GM18498 (cell line): ENCODE results near the gene TSSC4.

Experiments
- ATAC-seq: cut with Tn5 transposase; IDR thresholded peaks from one replicate; pipeline ENCODE4 v1.9.1; 2021; ENCODE audit warnings: mild to moderate bottlenecking, moderate library complexity; ENCODE audit not compliant: unreplicated experiment

TSSC4 gene

DNA sequence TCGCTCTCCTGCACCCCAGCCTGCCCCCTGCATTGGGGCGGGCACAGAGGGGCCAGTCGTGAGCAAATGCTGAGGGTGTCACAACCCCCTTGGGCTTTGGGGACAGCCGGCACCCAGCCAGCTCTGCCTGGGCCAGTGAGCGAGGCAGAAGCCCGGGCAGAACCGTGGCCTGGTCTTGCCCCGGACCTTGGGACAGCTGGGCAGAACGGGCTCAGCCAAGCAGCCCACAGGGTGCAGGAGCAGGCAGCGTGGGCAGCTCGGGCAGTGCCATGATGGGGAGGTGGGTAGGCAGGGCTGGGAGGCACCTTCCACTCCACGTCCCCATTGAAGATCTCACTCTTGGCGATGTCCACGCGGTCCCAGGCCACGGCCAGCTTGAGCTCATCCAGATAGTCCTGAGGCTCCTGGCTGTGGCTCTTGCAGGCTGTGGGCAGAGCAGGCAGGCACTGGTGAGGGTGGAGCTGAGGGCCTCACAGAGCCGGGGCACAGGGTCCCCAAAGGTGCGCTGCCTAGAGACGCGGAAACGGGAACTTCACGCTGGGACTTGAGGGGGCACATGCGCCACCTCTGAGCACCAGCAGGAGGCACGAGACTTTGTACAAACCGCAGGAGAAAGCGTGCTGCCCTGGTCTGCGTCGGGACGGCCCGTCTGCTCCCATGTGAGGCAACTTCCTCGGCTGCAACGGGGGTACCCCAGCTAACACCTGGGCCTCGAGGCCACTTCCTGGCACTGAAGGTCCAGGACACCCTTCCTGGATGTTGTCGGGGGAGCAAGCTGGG is 15.2 kb downstream of the TSSC4 start:
- ATAC-seq, result no peak

DNA sequence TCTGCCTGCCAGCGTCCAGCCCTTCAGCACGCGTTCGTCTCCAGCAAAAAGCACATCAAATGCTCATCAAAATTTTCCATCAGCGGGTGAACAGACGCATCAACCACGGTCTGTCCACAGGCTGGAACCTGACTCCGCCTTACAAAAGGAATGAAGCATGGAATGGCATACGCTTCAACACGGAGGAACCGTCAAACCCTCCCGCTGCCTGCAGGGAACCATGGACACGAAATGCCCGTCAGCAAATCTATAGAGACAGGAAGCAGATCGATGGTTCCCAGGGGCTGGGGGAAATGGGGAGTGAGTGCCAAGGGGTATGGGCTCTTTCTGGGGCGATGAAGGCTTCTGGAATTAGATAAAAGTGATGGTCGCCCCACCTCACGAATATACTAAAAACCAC is 16.2 kb downstream of the TSSC4 start:
- ATAC-seq, result no peak

DNA sequence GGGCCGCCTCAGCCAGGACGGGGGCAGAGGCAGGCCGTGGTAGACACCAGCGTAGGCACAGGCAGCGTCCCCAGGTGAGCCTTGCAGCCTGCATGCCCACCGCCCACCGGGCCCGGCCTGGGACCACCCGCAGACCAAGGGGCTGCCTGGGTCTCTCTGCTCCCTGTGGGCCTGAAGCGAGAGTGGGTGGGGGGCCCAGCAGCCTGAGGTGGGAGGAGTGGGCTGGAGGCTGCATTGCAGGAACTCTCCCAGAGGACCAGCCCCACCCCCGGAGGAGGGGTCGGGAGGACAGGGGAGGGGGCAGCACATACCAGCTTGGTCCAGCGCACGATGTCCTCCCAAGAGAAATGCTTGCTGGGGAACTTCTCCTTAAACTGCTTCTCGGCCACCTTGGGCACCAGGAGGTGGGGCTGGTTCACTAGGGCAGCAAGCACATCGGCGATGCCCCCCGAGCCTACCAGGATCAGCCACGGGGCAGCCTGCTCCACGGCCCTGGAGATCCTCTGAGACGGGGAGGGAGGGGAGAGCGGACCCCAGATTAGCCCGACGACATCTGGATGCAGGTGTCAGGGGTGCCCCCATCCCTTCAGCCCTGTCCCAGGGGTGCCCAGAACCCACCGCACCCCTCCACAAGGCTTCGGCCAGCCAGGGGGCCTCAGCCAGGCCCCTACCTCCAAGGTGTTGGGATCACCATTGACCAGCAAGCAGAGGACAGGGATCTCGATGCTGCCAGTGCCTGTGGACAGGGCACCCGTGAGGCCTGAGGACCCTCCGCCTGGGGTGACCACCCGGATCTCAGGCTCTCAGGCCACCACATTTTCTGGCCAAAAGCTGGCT is 17.5 kb downstream of the TSSC4 start:
- ATAC-seq, result no peak

DNA sequence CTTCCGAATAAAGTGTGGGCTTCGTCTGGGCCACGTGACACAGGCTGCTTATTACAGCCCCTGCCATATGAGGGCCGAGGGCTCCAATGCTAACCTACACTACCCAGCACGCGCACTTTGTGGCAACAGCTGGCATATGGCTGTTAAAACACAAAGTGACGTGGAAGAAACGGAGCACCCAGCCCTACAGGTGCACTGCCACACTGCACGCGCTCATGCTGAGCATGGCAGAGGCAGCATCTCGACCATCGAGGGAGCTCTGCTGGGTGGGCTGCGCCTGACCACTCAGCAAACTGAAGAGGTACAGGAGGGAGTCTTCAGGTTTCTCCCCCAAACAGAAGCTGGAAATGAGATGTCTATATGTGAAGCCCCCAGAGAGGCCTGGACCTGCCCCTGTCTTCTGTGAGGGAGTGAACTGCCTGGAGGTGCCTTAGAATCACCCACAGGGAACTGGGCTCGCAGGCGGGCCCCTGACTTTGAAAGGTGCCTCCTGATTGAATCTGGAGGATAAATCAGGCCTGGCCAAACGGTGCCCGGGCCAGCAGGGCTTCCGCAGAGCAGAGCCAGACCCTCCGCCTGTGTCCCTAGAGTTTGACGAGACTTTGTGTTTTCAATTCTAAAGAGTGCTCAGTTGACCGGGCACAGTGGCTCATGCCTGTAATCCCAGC is 18.3 kb downstream of the TSSC4 start:
- no peak for ATAC-seq

DNA sequence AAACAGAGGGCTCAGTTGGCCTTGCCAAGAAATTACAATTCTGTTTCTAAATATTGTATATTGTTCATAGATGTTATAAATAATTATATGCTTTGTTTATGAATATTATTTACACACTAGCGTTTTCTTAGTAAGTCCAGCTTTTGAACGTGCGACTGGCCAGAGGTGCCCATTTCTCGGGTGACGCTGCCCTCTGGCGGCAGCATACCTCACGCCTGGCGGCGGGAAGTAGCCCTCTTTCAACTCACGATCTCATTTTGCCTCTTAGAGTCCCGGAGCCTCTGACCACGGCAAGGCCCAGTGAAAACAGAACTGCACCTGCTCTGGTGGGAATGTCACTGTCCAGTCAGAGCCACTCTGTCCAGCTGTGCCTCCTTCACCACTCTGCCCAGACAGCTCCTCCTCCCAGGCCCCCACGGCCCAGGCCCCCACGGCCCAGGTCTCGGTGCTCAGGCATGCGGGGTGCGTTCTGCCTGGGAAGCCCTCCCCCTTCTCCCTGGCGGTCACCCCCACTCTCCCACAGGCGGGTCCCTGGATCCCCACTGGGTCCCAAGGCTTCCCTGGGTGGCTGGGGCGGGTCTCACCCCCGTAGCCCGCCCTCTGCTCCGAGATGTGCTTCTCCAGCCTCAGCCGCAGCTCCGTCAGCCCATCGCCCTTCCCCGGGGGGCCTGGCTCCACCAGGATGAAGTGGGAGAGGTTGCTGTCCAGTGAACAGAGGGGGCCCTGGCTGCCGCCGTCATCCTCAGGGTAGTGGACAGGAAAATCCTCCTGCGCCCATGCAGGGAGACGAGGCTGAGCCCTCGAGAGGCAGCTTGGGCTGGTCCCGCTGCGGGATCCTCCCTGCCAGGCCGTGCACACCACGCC is 19.3 kb downstream of the TSSC4 start:
- ATAC-seq, result no peak

DNA sequence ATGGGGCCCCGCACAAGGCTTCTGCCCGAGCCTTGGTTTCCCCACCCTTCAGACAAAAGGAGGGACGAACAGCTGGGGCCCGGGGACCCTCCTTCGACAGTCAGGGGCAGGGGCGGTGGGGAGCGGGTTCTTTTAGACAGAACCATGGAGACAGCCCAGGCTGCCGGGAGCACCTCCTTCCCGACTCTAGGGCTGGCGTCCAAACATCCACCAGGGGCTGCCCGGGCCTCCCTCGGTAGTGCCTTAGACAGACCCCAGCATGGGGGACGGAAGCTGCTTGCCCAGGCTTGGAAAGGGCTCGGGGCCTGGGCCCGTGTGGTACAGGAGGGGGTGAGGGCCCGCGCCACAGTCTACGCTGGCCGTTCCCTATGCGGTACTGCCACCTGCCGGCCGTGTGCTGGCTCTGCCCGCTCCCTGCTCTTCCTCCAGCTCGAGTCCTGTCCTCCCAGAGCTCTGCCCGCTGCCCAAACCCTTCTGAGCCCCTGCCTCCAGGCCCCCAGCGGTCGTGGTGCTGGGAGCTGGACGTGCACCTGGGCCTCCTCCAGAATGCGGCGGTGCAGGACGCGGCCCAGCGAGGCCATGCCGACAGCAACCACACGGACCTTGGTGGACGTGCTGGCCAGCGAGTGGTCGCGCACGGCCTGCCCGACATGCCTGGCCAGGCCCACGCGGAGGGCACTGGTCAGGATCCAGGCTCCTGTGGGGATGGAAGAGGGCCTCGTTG is 20.1 kb downstream of the TSSC4 start:
- peak; percentile 73 for ATAC-seq

DNA sequence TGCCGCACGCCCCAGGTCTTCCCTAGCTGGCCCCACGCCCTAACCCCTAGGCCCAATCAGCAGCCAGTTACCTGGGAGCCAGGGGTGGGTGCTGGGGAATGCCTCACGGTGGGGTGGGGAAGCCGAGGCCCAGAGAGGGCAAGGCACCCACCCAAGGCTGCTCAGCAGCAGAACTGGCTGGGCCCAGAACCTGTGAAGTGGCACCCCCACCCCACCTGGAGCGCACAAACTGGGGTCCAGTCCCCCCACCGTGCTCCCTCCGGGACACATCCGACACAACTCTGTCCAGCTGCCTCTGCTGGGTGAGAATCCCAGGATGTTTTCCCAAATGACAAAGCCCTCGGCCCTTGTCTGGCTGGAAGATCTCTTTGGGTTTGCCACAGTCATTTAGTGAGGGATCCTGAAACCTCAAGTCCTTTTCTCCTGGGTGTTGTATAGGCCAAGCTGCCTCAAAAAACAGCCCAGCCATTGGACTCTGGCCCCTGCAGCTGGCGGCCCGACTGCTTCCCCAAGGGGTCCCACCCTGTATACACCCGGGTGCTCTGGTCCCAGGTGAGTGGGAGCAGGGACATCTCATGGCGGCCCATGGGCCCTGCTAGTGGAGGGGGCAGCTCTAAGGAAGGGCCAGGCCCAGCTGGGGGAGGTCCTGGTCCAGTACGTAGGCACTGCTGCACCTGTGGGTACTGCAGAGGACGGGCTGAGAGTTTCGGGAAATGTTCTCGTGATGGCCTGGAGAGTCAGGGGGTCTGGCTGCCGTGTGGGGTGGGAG is 20.9 kb downstream of the TSSC4 start:
- no peak for ATAC-seq

DNA sequence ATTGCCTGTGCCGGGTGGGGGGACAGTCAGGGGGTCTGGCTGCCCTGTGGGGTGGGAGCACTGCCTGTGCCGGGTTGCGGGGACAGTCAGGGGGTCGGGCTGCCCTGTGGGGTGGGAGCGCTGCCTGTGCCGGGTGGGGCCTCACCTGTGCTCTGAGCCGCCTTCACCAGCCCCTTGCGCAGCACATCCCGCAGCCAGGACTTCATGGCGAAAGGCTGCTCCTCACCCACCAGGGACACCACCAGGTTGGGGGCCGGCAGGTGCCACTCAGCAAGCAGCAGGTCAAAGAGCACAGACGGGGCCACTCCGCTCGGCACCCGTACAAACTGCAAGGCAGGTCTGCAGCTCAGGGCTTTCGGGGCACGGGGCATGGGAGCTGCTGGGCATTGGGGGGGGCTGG is 21.4 kb downstream of the TSSC4 start:
- ATAC-seq, result no peak

DNA sequence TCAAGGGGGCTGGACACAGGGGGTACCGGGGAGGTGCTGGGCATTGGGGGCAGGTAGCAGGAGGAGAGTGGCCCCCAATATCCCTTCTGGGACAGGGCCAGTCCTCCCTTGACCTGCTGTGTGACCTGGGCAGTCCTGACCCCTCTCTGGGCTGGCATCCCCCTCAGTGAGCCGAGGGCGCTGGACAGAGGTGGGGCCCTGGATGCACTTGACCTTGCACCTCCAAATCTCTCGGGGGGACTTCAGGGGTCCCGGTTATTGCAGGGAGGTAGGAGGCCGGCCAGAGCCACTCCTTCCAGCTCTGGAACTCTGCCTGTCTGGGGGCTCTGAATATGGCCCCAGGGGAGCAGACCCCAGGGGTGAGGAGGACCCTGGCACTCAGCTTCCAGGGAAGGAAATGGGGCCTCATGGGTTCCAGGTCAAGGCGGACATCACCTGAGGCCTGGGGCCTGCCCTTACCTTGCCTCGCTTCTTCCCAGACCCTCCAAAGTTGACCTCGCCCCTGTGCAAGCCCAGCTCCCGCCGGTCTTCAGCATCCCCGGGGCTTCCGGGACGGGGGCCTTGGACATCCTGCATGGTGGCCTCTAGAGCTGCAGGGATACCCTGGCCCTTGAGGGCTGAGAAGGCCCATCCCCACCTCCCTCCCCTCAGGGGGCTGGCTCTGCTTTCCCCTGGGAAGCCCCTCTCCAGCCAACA is 22.1 kb downstream of the TSSC4 start:
- no peak for ATAC-seq

DNA sequence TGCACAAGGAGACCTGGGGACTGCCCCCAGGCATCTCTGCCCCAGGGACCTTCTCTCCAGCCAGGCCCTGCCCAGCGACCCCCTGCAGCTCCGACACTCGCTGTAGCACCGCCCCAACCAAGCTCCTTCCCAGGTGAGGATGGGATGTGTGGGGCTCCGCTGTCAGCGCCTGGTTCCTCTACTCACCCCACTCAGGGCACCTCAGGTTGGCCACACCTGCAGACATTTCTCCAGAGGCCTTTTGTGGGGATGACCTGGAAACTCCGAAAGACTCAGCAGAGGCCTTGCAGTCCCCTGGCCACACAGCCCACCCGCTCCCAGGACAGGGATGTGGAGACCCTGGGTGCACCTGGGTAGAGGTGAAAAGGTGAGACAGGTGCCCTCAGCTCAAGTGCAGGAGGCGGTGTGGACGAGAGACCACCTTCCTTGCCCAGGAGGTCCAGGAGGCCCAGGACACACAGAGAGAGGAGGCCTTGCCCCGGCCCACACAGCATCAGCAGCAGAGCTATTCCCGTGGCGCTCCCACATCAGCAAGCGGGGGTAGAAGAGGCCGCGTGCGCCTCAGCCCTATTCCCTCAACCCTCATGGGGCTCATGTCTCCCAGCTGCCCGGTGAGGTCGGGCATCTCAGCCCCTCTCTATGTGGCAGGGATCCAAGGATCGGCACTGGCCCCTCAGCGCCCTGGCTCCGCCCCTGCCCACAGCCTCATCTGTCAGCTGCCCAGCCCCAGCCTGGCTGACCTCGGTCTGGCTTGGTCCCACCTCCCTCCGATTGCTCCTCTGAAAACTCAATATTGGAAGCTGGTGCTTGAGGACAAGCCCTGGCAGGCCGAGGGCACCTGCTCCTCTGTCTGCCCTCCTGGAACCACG is 22.8 kb downstream of the TSSC4 start:
- no peak for ATAC-seq

DNA sequence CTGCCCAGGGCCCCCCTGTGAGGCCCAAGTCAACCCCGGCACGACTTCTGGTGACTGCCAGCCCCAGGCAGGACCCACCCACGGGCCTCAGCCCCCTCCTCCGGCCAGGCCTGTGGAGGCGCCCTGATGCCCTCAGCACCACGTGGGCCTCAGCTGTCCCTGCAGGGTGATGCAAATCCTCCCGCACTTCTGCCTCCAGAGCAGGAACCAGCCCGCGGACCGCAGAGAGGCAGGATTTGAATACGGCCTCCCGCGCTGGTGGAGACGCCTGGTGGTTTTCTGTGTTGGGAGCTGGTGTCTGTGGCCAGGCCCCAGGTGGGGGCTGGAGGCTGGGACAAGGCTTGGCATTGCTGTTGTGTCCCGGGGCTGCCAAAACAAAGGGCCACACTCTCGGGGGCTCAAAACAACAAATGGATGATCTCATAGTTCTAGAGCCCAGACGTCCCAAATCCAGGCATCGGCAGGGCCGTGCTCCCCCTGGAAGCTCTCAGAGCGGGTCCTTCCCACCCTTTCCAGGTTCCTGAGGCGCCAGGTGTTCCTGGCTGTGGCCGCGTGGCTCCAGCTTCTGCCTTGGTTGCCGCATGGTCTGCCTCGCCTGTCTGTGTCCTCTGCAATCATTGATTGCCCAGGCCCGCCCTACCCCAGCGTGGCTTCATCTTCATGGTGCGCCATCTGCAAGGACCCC is 24.4 kb downstream of the TSSC4 start:
- no peak for ATAC-seq

DNA sequence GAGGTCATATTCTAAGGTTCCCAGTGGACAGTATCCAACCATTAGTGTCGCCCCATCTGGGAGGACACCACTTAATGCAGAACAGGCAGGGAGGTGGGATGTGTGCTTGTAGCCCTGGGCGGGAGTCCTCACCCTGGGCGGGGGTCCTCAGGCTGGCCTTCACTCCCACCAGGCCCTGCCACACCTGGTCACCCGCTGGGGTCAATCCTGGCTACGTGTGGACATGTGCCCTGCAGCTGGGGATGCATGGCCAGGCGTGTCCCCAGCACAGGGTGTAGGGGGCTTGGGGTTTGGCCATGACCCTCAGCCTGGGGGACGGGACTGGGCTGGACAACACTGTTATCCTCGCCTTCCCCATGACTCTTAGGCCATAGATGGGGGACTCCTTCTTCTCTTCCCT is 25.0 kb downstream of the TSSC4 start:
- ATAC-seq, result no peak

DNA sequence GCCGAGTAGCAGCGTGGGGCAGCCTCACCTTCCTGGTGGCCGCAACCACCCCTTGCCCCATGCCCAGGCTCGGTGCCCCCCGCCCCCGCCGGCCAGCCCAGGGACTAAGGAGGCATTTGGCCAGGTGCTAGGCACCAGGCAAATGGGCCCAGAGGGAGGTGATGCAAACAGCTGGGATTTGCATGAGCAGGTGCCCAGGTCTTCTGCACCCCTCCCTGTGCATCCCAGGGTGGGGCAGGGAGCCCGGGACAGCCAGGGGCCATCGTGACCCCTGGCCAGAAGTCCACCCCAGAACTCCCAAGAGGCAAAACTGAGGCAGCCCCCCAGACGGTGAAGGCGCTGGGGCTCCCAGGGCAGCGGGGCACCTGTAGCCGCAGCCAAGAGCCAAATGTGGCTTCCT is 25.7 kb downstream of the TSSC4 start:
- no peak for ATAC-seq

DNA sequence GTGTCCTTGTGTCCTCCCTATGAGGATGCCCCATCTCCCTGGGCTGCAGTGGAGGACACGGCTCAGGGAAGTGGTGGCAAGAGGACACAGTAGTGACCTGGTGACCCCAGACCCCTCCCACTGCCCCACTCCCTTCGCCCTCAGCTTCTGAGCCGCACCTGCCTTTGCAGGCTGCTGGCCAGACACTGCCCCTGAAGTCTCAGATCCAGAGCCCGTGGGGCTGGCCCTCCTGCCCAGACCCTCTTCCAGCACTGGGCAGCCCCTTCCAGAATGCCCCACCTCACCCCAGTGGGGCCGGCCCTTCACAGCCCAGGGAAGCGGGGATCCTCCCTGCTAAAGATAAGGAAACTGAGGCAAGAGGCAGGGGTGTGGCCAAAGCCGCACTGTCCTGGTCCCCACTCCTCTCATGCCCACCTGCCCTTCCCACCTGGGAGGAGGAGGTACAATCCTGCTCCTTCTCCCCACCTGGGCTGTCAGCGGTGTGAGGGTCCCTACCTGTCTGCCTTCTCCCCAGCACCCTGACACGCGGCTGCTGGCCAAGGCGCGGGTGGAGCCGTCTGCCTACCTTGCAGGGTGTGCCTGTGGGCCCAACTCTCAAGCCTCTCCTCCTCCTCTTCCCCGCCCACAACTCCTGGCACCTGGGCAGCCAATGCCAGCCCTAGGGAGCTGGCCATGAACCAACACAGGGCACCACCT is 26.4 kb downstream of the TSSC4 start:
- ATAC-seq, result no peak

DNA sequence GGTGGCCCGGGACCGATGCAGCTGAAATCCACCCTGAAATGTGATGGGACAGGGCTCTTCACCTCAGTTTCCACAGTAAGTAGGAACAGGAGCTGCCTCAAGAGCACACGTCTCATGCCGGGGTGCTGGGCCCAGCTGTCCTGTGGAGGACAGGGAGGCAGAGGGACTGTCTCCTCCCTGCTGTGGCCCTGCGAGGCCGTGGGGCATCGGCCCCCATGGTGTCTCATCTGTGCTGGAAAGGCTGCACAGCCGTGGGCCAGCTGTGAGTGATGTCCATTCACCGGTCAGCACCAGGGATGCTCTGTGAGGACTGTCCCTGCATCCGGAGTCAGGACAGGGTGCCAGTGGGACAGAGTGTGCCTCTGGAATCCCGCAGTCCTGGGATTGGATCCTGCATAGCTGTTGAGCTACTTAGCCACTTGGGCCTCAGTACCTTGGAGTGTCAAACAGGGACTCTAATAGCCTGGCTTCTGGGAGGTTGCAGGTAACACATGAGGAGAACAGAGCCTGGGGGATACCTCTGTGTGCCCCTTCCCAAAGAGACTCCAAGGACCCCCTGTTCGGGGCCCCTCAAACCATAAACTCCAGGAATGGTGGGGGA is 27.3 kb downstream of the TSSC4 start:
- ATAC-seq, result no peak

DNA sequence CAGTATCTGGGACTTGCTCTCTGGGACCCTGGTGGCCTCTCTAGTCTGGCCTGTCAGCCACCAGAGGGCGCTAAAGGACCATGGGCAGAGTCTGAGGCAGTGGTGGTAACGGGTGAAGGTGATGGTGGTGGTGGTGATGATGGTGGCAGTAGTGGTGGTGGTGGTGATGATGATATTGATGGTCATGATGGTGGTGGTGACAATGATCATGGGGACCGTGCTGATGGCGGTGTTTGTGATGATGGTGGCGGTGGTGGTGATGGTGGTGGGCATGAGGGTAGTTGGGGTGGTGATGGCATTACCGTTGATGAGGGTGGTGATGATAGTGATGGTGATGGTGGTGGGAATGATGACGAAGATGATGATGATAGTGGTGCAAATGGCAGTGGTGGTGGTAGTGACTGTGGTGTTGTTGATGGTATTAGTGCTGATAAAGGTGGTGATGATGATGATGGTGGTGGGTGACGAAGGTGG is 27.8 kb downstream of the TSSC4 start:
- no peak for ATAC-seq
